HG02678 (cell line): Measurements from ENCODE around the gene MARVELD1.

Experiments
- ATAC-seq: cut with Tn5 transposase; IDR thresholded peaks from one replicate; pipeline ENCODE4 v1.9.1; 2021; ENCODE audit warnings: mild to moderate bottlenecking, moderate library complexity; ENCODE audit not compliant: unreplicated experiment

The MARVELD1 gene

GRCh38 chr10:97752956-97753355 is 39.4 kb downstream of the MARVELD1 start:
- no peak for ATAC-seq

GRCh38 chr10:97754726-97755125 is 41.2 kb downstream of the MARVELD1 start:
- no peak for ATAC-seq

GRCh38 chr10:97755718-97756117 is 42.2 kb downstream of the MARVELD1 start:
- ATAC-seq: no peak

GRCh38 chr10:97757471-97757870 is 43.9 kb downstream of the MARVELD1 start:
- no peak for ATAC-seq

- no peak for ATAC-seq
These were observed 45.8 kb downstream of the MARVELD1 start for GRCh38 chr10:97759158-97759887.

- ATAC-seq: no peak
These were observed 46.4 kb downstream of the MARVELD1 start for GRCh38 chr10:97759946-97760345.

- no peak for ATAC-seq
These were observed 47.1 kb downstream of the MARVELD1 start for GRCh38 chr10:97760461-97761257.

GRCh38 chr10:97761331-97761865 is 47.9 kb downstream of the MARVELD1 start:
- ATAC-seq: no peak

- ATAC-seq: no peak
These were observed 48.5 kb downstream of the MARVELD1 start for GRCh38 chr10:97762056-97762455.

- ATAC-seq: no peak
These were observed 49.3 kb downstream of the MARVELD1 start for GRCh38 chr10:97762816-97763215.

GRCh38 chr10:97763411-97763810 is 49.9 kb downstream of the MARVELD1 start:
- no peak for ATAC-seq

GRCh38 chr10:97763947-97764346 is 50.4 kb downstream of the MARVELD1 start:
- ATAC-seq: no peak

- ATAC-seq: peak; percentile 67
These were observed 51.0 kb downstream of the MARVELD1 start for GRCh38 chr10:97764519-97764931.

- no peak for ATAC-seq
These were observed 51.7 kb downstream of the MARVELD1 start for GRCh38 chr10:97765201-97765600.

- ATAC-seq: no peak
These were observed 52.7 kb downstream of the MARVELD1 start for GRCh38 chr10:97766106-97766810.

GRCh38 chr10:97766996-97767924 is 53.7 kb downstream of the MARVELD1 start:
- no peak for ATAC-seq
